HG03108 (cell line): ENCODE measurements around the gene RAD50.
"Not testable (repeated sequence)": the region's sequence is repeated elsewhere in the genome, so short reads cannot be mapped to it uniquely, and the experiment has no call there.

Experiments
- ATAC-seq: cut with Tn5 transposase; IDR thresholded peaks from one replicate; pipeline ENCODE4 v1.9.1; 2021; ENCODE audit warnings: moderate library complexity; ENCODE audit not compliant: unreplicated experiment

RAD50 gene

DNA sequence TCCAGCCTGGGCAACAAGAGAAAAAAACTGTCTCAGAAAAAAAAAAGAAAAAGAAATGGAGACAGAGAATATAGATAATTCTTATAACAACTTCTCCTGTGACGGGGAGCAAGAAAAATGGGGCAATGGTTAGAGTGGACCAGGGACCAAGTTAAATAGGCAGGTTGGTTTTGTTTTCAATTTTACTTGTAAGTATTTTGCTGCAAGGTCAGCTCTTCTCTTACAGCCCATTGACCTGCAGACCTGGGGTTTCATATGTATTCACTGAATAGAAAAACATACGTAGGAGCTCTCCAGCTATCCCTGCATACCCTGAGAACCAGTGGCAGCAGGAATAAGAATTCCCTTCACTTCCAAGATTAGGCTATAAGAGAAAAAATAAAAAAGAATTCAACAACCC is 72.0 kb downstream of the RAD50 start:
- no peak for ATAC-seq

DNA sequence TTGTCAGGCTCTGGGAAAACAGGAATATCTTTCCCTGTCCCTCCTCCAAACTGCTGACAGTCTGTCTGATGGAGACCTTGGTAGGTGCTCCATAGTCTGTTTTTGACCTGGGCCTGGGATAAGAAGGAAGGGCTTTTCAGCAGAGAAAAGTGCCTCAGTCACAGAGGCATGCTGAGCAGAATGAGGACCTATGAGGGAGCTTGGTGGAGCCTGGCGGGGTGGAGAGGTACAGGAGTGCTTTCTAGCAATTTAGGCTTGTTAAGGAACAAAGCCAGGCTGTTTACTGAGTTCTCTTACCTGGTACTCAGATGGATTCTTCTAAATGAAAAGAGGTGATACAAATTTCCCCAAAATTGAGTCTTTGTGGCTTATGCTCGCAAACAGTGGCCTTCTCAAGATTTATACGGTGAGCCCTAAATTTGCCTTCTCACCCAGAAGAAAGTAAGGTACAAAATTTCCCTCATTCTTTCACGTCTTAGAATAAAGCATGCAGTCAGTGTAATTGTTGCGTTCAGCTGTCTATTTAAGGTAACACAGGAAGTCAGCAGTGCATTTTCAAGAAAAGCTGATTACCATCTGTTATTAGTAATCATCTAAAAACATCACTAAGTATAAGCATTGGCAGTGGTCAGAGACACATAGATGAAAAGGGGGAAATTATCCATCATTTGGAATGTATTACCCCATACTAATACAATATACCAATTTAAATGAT is 72.6 kb downstream of the RAD50 start:
- peak; percentile 62 for ATAC-seq

DNA sequence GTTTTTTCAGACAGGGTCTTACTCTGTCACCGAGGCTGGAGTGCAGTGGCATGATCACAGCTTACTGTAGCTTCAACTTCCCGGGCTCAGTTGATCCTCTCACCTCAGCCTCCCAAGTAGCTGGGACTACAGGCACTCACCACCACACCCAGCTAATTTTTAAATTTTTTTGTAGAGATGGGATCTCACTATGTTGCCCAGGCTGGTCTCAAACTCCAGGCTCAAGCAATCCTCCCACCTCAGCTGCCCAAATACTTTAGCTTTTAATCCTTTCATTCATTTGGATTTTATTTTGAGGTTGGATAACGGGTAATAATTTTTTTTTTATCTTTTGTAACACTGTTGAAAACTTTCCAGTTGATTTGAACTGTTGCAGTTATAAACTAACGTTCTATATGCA is 76.8 kb downstream of the RAD50 start:
- ATAC-seq, result not testable (repeated sequence)

DNA sequence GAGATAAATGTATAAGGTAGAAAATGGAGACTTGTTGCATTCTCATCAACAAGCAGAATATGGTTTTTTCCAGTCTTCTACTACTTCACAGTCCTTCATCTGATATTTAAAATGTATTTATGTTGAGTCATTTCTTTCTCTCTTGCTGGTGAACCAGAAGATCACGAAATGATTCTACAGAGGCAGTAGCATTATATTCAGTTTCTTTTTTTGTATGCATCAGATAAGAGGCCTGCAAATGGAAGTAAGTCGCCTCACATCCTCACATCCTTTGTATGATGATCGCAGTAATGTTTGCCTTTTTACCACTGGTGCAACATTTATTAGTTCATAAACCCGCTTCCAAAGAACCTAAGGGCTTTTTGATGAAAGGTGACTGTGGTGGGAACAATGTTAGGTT is 79.1 kb downstream of the RAD50 start:
- peak; percentile 43 for ATAC-seq

DNA sequence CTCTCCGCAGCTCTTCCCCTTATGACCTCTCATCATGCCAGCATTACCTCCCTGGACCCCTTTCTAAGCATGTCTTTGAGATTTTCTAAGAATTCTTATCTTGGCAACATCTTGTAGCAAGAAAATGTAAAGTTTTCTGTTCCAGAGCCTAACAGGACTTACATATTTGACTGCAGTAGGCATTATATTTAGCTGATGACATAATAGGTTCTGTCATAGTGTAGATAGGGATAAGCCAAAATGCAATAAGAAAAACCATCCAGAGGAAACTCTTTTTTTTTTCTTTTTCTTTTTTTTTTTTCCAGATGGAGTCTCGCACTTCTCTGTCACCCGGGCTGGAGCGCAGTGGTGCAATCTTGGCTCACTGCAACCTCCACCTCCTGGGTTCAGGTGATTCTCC is 80.5 kb downstream of the RAD50 start:
- no peak for ATAC-seq

DNA sequence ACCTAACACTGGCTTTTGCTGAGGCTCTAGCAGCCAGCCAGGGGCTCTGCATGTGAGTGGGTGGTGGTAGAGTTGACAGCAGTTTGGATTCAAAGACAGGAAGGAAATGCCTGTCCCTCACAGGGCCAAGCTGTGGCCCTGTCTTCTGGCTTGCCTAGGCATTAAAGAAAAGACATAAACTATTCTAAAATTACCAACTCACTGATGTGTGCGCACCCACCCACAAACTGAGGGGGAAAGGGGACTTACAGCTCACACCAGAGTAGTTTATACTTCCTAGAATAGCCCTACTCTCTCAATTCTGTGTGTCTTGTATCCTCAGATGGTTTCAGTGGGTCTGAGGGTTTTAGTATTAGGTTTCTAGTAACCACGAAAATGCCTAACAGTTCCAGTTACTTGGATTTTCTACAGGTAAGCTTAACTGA is 82.9 kb downstream of the RAD50 start:
- ATAC-seq, result peak; percentile 57

DNA sequence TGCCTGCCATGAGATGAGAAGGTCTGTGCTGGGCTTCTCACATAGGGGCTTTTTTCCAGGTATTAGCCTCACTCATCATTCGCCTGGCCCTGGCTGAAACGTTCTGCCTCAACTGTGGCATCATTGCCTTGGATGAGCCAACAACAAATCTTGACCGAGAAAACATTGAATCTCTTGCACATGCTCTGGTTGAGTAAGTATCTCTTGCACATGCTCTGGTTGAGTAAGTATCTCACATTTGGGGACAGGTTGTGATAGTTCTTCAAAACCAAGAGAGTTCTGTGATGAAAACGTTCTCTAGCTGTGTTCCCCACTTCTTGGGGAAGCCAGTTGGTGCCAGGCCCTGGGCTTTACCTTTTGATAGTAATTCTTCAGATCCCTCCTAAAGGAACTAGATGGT is 83.8 kb downstream of the RAD50 start:
- ATAC-seq, result no peak

DNA sequence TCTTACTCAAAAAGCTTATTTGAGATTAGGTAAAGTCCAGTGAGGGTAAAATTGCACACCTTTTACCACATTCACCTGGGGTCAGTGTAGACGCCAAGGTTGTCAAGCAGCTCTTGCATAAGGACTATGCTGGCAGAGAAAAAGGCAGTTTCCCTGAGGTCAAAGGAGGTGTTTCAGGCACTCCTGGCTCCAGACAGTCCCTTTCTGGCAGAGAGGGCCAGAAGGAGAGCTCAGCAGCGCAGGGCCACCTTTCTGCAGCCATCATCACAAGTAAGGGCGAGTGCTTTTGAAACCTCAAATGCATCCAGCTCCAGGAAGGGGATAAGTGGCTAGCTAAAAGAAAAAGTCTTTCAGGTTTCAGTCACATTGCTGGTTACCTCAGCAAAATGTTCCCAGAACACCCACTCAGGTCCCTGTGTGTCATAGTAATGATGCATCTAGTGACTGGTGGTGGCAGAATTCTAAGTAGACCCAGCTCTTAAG is 84.5 kb downstream of the RAD50 start:
- ATAC-seq, result peak; percentile 32

DNA sequence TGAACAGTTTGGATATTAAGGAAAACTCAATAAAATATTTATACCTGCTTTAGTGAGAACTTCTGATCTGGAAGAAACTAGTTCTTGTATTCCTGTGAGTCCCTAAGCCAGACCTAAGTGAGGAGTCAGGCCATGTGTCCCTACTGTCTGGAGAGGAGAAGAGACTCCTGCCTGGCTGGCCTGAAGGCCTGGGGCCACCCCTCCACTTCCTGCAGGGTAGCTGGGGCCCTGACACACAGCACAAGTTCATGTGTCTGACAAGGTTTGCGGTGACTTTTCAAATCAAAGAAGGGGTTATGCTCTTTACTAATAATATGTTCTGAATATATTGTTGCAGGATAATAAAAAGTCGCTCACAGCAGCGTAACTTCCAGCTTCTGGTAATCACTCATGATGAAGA is 85.1 kb downstream of the RAD50 start:
- ATAC-seq, result no peak

DNA sequence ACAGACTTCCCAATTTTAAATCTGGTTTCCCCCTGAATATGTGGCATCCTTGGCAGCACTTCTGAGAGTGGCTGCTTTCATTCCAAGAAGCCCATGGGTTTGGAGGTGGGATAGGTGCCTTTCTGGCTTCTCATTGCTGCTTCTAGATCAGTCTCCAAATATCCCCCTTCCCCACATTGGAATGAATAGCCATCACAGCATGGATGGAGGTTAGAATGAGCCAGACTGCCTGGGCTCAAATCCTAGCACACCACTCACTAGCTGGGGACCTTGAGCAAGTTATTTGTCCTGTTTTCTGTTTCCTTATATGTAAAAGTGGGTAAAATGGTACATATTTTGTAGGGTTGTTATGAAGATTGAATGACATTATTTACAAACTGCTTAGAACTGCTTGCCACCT is 87.4 kb downstream of the RAD50 start:
- ATAC-seq, result no peak

DNA sequence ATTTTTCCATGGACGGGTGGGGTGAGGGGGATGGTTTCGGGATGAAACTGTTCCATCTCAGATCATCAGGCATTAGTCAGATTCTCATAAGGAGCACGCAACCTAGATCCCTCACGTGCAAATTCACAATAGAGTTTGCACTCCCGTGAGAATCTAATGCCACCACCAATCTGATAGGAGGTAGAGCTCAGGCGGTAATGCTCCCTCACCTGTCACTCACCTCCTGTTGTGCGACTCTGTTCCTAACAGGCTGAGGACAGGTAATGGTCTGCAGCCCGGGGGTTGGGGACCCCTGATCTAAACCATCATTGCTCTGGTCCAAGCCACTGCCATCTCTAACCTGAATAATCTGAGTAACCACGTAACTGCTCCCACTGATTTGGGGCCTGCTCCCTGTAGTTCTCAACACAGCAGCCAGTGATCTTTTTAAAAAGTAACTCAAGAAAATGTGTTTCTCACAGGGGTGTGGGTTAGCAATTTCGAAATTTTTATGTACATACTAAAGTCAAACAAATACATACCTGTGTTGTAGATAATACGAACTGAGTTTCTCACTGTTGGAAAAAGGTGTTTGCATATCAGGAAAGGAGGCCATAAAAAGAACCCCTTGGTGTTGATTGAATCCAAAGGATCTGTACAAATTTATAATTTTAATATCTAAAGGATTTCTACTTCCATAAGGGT is 89.9 kb downstream of the RAD50 start:
- no peak for ATAC-seq

DNA sequence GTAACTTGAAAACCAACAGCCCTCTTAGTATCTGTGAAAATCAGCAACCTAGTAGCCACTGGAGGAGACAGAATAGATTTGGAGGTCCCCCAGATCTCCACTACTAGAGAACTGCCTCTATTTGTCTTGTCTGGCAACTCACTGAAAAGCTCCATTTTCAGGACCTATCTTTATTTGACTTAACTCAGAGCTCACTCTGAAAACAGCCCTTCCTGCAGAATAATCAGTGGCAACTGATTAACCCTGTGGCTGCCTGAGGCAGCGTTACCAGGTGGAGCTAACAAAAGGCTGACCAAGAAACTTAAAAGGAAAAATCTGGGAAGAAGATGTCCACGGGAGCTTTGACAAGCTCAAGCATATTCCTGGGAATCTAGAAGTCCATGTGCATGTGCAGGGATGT is 90.7 kb downstream of the RAD50 start:
- no peak for ATAC-seq

DNA sequence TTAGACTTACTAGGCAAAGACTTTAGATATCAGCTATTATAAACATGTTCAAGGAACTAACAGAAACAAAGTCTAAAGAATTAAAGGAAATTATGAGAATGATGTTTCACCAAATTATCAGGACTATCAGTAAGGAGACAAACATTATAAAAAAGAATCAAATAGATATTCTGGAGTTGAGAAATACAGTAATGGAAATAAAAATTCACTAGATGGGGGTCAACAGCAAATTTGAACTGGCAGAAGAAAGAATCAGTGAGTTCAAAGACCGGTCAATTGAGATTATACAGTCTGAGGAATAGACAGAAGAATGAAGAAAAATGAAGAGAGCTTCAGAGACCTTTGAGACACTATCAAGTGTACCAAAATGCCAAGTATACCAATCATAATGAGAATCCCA is 91.6 kb downstream of the RAD50 start:
- no peak for ATAC-seq

DNA sequence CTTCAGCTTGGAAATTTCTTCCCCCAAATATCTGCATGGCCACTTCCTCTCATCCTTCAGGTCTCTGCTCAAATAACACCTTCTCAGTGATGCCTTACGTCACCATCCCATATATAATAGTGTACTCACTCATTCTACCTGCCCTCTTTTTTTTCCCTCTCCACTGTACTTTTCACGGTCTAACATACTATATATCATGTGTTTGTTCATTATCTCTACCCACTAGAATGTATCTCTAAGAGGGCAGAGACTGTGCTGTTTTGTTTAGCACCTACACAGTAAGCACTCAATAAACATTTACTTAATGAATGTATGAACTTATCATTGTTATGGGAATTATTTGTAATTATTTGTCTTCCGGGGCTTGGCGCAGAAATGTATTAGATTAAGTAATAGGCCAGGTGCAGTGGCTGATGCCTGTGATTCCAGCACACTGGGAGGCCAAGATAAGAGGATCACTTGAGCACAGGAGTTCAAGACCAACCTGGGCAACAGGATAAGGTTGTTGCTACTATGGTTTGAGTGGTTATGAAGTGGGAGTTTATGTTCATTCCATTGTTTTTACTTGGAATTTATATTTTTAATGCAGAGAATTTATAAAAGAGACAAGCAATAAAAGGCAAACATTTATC is 95.2 kb downstream of the RAD50 start:
- ATAC-seq, result no peak

DNA sequence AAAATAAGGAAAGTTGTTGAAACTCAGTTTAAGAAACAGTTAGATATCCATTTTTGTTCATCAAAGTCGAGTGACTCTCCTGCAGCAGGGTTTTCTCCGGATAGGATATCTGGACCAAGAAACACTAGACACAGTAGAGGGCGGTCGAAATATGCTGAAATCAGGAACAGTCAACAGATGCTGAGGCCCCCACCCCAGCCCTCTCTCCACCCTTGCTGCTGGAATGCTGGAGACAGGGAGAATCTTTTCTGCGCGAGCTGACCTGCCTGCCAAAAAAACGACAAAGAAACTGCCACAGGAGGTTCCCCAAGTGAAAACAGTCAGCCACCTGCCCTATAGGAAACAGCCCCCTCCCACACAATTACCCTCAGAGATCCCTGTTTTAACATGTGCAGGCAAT is 96.9 kb downstream of the RAD50 start:
- ATAC-seq, result no peak

DNA sequence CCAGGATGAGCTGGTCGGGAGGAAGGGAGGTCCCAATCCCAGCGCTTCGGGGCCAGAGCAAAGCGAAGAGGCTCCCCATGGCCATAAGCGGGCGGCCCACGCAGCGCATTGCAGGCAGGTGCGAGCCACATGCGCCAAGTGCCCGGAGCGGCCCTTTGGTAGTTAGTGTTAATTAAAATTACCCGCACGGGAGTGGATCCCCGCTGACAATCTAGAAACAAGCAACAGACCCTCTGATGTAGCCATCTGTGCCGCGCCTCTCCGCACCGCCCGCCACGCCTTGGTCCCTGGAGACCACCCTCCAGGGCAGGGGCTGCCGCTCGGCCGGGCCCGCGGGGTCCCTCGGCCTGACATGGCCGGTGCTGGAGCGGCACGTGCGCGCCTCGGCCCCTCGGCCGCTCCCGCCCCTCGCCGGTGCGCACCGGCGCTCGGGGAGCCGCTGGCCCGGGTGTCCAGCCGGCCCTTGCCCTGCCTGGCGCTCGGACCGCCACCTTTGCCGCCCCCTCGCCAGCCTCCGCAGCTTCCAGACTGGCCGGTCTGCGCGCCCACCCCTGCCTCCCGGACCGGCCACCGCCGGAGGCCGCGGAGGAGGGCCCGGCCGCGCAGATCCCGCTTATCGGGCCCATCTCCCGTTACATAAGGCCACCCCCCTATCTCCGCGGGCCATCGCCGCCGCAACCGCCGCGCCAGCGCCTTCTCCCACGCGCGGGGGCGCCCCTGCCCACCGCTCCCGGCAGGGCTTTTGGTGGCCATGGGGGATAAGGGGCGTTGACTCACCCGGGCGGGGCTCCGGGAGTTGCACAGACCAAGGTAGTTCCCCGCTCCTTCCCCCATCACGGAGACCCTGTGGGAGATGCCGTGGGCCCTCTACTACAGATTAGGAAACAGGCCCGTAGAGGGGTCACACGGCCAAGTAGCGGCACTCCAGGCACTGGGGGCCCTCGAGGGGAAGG is 99.3 kb downstream of the RAD50 start:
- no peak for ATAC-seq

DNA sequence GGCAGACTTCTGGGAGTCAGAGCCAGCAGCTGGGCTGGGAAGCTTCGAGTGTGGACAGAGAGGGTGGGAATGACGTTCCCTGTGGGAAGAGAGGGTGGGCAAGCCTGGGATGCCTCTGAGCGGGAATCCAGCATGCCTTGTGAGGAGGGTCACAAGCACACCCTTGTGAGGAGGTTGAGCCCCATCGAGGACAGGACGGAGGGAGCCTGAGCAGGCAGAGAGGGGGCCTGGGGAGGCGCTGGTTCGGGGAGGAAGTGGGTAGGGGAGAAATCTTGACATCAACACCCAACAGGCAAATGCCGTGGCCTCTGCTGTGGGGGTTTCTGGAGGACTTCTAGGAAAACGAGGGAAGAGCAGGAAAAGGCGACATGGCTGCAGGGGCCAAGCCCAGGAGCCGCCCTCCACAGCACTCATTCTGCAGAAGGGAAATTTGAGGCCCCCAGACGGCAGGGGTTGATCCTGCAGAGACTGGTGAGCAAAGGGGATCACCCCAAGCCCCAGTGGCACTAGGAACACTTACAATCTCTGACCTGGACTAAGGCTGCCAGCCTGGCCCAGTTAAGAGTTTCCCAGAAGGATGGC is 100.1 kb downstream of the RAD50 start:
- no peak for ATAC-seq

DNA sequence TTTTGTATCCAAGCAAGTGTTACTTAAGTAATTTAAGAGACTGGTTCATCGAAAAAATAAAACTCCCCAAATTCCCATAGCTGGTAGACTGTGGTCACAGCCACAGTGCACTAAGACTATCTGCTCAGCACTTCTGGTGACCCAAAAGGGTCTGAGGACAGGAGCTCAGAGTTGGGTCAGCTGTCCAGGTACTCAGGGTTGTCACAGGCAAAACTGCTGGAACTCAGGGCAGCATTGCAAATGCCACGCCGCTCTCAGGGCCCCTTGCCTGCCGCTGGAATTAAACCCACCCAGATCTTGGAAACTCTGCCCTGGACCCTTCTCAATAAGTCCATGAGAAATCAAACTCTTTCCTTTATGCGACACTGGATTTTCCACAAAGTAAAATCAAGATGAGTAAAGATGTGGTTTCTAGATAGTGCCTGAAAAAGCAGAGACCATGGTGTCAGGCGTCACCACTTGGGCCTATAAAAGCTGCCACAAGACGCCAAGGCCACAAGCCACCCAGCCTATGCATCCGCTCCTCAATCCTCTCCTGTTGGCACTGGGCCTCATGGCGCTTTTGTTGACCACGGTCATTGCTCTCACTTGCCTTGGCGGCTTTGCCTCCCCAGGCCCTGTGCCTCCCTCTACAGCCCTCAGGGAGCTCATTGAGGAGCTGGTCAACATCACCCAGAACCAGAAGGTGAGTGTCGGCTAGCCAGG is 101.1 kb downstream of the RAD50 start, which contains the start of gene IL13:
TSS of gene IL13 (plus strand) at position 498 of the 705 bp plus-strand sequence. CDS start at position 512, 14 bp downstream.
- no peak for ATAC-seq

DNA sequence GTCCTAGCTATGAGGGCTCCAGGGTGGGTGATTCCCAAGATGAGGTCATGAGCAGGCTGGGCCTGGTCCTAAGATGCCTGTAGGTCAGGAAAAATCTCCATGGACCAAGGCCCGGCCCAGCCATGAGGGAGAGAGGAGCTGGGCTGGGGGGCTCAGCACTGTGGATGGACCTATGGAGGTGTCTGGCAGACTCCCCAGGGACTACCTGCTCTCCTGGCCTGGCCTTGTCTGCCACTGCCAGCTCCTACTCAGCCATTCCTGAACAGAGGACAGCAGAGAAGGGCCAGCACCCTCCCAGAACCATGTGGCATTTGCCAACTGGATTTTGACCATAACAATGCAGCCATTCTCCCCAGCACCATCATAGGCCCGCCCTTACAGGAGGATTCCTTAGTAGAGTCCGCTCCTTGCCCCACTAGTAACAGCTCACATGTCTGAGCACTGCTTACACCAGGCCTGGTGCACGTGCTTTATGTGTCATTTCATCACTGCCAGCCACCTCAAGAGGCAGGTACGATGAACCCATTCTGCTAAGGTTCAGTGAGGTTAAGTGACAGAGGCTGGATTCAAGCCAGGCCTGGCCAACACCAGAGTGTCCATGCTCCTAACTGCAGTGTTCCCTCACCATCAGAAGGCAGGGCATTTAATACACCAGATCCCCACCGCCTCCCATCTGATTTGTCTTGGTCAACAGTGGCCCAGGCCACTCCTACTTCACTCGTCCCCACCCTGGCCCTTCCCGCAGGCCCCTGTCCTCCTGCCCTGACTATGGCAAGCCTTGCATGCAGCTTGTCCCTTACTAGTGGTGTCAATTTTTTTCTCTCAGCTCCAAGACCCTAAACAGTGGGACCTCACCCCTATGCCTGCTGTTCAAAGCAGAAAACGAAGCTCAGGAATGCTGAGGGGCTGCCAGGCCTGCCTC is 101.9 kb downstream of the RAD50 start:
- ATAC-seq, result no peak
